Transverse colon (tissue), 4 donors: ENCODE data around the gene P2RY13.

Experiments
- POLR2A ChIP-seq: fragments of 450-650 bp; IDR thresholded peaks from one replicate; pipeline ENCODE4 v1.6.1; 2016; ENCODE audit warnings: antibody characterized with exemption, mild to moderate bottlenecking, moderate library complexity
- POLR2AphosphoS5 ChIP-seq, 3 donors: sonication (generic); formaldehyde crosslinking; IDR thresholded peaks; one replicate each; pipeline ENCODE4 v1.6.1; 2016; ENCODE audit warnings: antibody characterized with exemption in 3 of 3
- TF ChIP-seq, protein P1 (sequence below), 5 experiments: fragments of 200-600 bp in 3 of 5; fragments of 450-650 bp in 2 of 5; sonication (generic) in 3 of 5; IDR thresholded peaks; 1 replicate in 2 of 5; 2 replicates in 3 of 5; pipeline ENCODE4 v1.5.1; 2016 to 2017; ENCODE audit warnings: antibody characterized with exemption in 5 of 5, inconsistent platforms in 3 of 5, mild to moderate bottlenecking in 2 of 5, moderate library complexity in 1 of 5

DNA sequence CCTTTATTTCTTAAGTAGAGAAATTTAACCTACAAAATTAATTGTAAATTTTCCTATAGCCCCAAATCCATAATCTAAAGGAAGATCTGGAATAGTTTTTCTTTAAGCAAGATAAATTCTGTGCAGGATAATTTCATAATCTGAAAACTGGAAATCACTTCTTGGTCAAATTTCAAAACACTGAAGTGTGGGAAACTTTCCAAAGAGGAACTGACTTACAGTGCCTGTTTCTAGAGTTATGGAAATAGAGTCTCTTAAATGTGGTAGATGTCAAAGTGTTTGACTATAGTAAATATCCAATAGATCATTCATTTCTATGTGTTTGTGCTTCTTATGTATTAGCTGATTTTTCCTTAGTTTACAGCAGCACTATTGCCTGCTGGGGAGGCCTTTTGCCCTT lies 1.6 kb upstream of the P2RY13 start:
- TF ChIP-seq, protein P1, sequence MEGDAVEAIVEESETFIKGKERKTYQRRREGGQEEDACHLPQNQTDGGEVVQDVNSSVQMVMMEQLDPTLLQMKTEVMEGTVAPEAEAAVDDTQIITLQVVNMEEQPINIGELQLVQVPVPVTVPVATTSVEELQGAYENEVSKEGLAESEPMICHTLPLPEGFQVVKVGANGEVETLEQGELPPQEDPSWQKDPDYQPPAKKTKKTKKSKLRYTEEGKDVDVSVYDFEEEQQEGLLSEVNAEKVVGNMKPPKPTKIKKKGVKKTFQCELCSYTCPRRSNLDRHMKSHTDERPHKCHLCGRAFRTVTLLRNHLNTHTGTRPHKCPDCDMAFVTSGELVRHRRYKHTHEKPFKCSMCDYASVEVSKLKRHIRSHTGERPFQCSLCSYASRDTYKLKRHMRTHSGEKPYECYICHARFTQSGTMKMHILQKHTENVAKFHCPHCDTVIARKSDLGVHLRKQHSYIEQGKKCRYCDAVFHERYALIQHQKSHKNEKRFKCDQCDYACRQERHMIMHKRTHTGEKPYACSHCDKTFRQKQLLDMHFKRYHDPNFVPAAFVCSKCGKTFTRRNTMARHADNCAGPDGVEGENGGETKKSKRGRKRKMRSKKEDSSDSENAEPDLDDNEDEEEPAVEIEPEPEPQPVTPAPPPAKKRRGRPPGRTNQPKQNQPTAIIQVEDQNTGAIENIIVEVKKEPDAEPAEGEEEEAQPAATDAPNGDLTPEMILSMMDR (IDR thresholded peaks at IDR 0.05): no peak
- TF ChIP-seq POLR2A (no peak), POLR2AphosphoS5 (IDR thresholded peaks at IDR 0.05) (no peak)
